Activated CD8-positive, alpha-beta memory T cell treated with anti-CD3 and anti-CD28 coated beads, Interleukin-2, amount 10 ng/mL, durations not matched to agents 7 days and 5 days (primary cell): ENCODE data around the gene TRMU. TPM values are rescaled to one million over a fixed set of nuclear protein-coding genes. Genes with fewer than 3 reads are reported as not detected.

Experiments used
- ATAC-seq: fragments of 150-1000 bp; cut with Tn5 transposase; one replicate; pipeline ENCODE4 v1.10.0; 2021; ENCODE audit warnings: moderate library complexity
- CTCF ChIA-PET: fragments of 350-600 bp; sonication (Branson Sonifier 250); formaldehyde crosslinking; loops from one replicate; lab custom pipeline; 2021; ENCODE audit warnings: antibody characterized with exemption; lab: Charles Lee
- DNase-seq: peaks from one replicate; pipeline ENCODE4 v3.0.0-alpha.2; 2020
- H3K27ac Mint-ChIP-seq: one replicate; pipeline ENCODE4 v1.8.0; 2021; ENCODE audit warnings: mild to moderate bottlenecking, mixed read lengths
- H3K27me3 Mint-ChIP-seq: one replicate; pipeline ENCODE4 v1.8.0; 2021; ENCODE audit warnings: mixed read lengths
- H3K36me3 Mint-ChIP-seq: one replicate; pipeline ENCODE4 v1.8.0; 2021; ENCODE audit warnings: mild to moderate bottlenecking, mixed read lengths
- H3K4me1 Mint-ChIP-seq: one replicate; pipeline ENCODE4 v1.8.0; 2021; ENCODE audit warnings: mixed read lengths
- H3K4me3 Mint-ChIP-seq: one replicate; pipeline ENCODE4 v1.8.0; 2021; ENCODE audit warnings: mild to moderate bottlenecking, moderate library complexity, mixed read lengths
- H3K9me3 Mint-ChIP-seq: one replicate; pipeline ENCODE4 v1.8.0; 2022; ENCODE audit warnings: low read depth, mixed read lengths
- total RNA-seq, 2 experiments: library from RNA; stranded (reverse); gene quantifications; one replicate each; pipeline ENCODE4 v1.2.3, GENCODE V29; 2021

Gene TRMU
- total RNA-seq, 2 experiments from 2014 or later = 86.7 to 89.1 TPM

GRCh38 chr22:46374663-46375474 lies 39.4 kb downstream of the TRMU start:
- CTCF ChIA-PET = no interaction called here
- H3K27ac Mint-ChIP-seq = no peak overlapping the region
- peaks cover 9% of the 10 kb centered on the region for H3K27me3 Mint-ChIP-seq
- ATAC-seq (no peak), DNase-seq (no peak)
- H3K4me1 Mint-ChIP-seq = peaks cover 23% of the 10 kb centered on the region
- peaks cover 2% of the 10 kb centered on the region for H3K36me3 Mint-ChIP-seq
- no peak overlapping the region for H3K4me3 Mint-ChIP-seq
- H3K9me3 Mint-ChIP-seq = peaks cover 3% of the 10 kb centered on the region

GRCh38 chr22:46376111-46376510 lies 40.6 kb downstream of the TRMU start:
- no peak overlapping the region for H3K27ac Mint-ChIP-seq
- peaks cover 9% of the 10 kb centered on the region for H3K27me3 Mint-ChIP-seq
- CTCF ChIA-PET = no interaction called here
- peaks cover 3% of the 10 kb centered on the region for H3K9me3 Mint-ChIP-seq
- peaks cover 2% of the 10 kb centered on the region for H3K36me3 Mint-ChIP-seq
- H3K4me1 Mint-ChIP-seq = peaks cover 18% of the 10 kb centered on the region
- ATAC-seq = no peak
- no peak overlapping the region for H3K4me3 Mint-ChIP-seq
- DNase-seq = no peak

GRCh38 chr22:46376908-46377524 lies 41.5 kb downstream of the TRMU start:
- ATAC-seq (no peak), DNase-seq (no peak)
- Mint-ChIP-seq H3K4me3 (no peak overlapping the region), H3K4me1 (peaks cover 14% of the 10 kb centered on the region), H3K27me3 (peaks cover 9% of the 10 kb centered on the region), H3K9me3 (peaks cover 3% of the 10 kb centered on the region), H3K36me3 (peaks cover 2% of the 10 kb centered on the region), H3K27ac (no peak overlapping the region)
- CTCF ChIA-PET = no interaction called here

GRCh38 chr22:46377525-46378425 lies 42.3 kb downstream of the TRMU start:
- Mint-ChIP-seq H3K27ac (no peak overlapping the region), H3K4me1 (peaks cover 13% of the 10 kb centered on the region), H3K36me3 (peaks cover 2% of the 10 kb centered on the region), H3K4me3 (no peak overlapping the region), H3K9me3 (peaks cover 3% of the 10 kb centered on the region), H3K27me3 (peaks cover 9% of the 10 kb centered on the region)
- no peak for DNase-seq
- CTCF ChIA-PET = no interaction called here
- ATAC-seq = no peak

GRCh38 chr22:46378426-46379065 lies 43.0 kb downstream of the TRMU start:
- Mint-ChIP-seq H3K27me3 (peaks cover 9% of the 10 kb centered on the region), H3K9me3 (peaks cover 3% of the 10 kb centered on the region), H3K4me3 (no peak overlapping the region), H3K4me1 (peaks cover 10% of the 10 kb centered on the region), H3K27ac (no peak overlapping the region), H3K36me3 (peaks cover 2% of the 10 kb centered on the region)
- DNase-seq (no peak), ATAC-seq (no peak)
- CTCF ChIA-PET = interaction anchor here (0.9 kb wide), 1 partner anchor 11 kb away, joined by 3 read pairs; no protein-coding TSS in a partner anchor

- ATAC-seq = no peak
- peaks cover 5% of the 10 kb centered on the region for H3K27me3 Mint-ChIP-seq
- H3K4me1 Mint-ChIP-seq = peaks cover 2% of the 10 kb centered on the region
- CTCF ChIA-PET = interaction anchor here (0.9 kb wide), 1 partner anchor 12 kb away, joined by 3 read pairs; no protein-coding TSS in a partner anchor
- H3K36me3 Mint-ChIP-seq = peaks cover 2% of the 10 kb centered on the region
- peaks cover 3% of the 10 kb centered on the region for H3K9me3 Mint-ChIP-seq
- H3K27ac Mint-ChIP-seq = no peak overlapping the region
- H3K4me3 Mint-ChIP-seq = no peak overlapping the region
- DNase-seq = no peak
Measured at GRCh38 chr22:46379066-46379930, 43.8 kb downstream of the TRMU start.

- CTCF ChIA-PET = no interaction called here
- ATAC-seq (no peak), DNase-seq (no peak)
- Mint-ChIP-seq H3K4me3 (no peak overlapping the region), H3K27ac (no peak overlapping the region), H3K36me3 (peaks cover 2% of the 10 kb centered on the region), H3K9me3 (peaks cover 3% of the 10 kb centered on the region), H3K4me1 (no peaks in the 10 kb centered on the region), H3K27me3 (peaks cover 3% of the 10 kb centered on the region)
Measured at GRCh38 chr22:46380069-46380468, 44.6 kb downstream of the TRMU start.

- Mint-ChIP-seq H3K9me3 (peaks cover 3% of the 10 kb centered on the region), H3K4me3 (no peak overlapping the region), H3K4me1 (no peaks in the 10 kb centered on the region), H3K36me3 (no peaks in the 10 kb centered on the region), H3K27ac (no peak overlapping the region), H3K27me3 (no peaks in the 10 kb centered on the region)
- CTCF ChIA-PET = no interaction called here
- no peak for DNase-seq
- no peak for ATAC-seq
Measured at GRCh38 chr22:46380581-46380980, 45.1 kb downstream of the TRMU start.

GRCh38 chr22:46381142-46381541 lies 45.6 kb downstream of the TRMU start:
- CTCF ChIA-PET = no interaction called here
- Mint-ChIP-seq H3K4me1 (no peaks in the 10 kb centered on the region), H3K27ac (no peak overlapping the region), H3K36me3 (no peaks in the 10 kb centered on the region), H3K27me3 (no peaks in the 10 kb centered on the region), H3K9me3 (no peaks in the 10 kb centered on the region), H3K4me3 (no peak overlapping the region)
- no peak for ATAC-seq
- DNase-seq = no peak

GRCh38 chr22:46381731-46382130 lies 46.2 kb downstream of the TRMU start:
- Mint-ChIP-seq H3K27ac (no peak overlapping the region), H3K4me1 (no peaks in the 10 kb centered on the region), H3K9me3 (no peaks in the 10 kb centered on the region), H3K27me3 (no peaks in the 10 kb centered on the region), H3K4me3 (no peak overlapping the region), H3K36me3 (no peaks in the 10 kb centered on the region)
- CTCF ChIA-PET = no interaction called here
- ATAC-seq (no peak), DNase-seq (no peak)

- Mint-ChIP-seq H3K27ac (no peak overlapping the region), H3K4me1 (no peaks in the 10 kb centered on the region), H3K9me3 (no peaks in the 10 kb centered on the region), H3K4me3 (no peak overlapping the region), H3K27me3 (no peaks in the 10 kb centered on the region), H3K36me3 (no peaks in the 10 kb centered on the region)
- ATAC-seq (no peak), DNase-seq (no peak)
- CTCF ChIA-PET = no interaction called here
Measured at GRCh38 chr22:46382524-46382923, 47.0 kb downstream of the TRMU start.

GRCh38 chr22:46386312-46386711 lies 50.8 kb downstream of the TRMU start:
- H3K9me3 Mint-ChIP-seq = no peaks in the 10 kb centered on the region
- no peaks in the 10 kb centered on the region for H3K4me1 Mint-ChIP-seq
- H3K36me3 Mint-ChIP-seq = no peaks in the 10 kb centered on the region
- no peak for DNase-seq
- H3K27ac Mint-ChIP-seq = no peak overlapping the region
- CTCF ChIA-PET = no interaction called here
- no peak for ATAC-seq
- no peaks in the 10 kb centered on the region for H3K27me3 Mint-ChIP-seq
- no peak overlapping the region for H3K4me3 Mint-ChIP-seq
